GM12878 (cell line): ENCODE measurements around the gene TMEM174.

Source experiments
- CTCF ChIP-seq, 3 experiments: IDR thresholded peaks in 2 of 3; conservative IDR thresholded peaks in 1 of 3; 2 replicates each; pipeline ENCODE4 v1.5.1; 2011; ENCODE audit warnings: low read depth in 3 of 3, low read length in 3 of 3, mild to moderate bottlenecking in 3 of 3, control low read depth in 2 of 3, moderate library complexity in 2 of 3, inconsistent platforms in 1 of 3, mixed read lengths in 1 of 3; ENCODE audit not compliant: control insufficient read depth in 2 of 3, insufficient read depth in 1 of 3; ENCODE audit errors: extremely low read depth in 1 of 3
- EZH2 ChIP-seq: IDR thresholded peaks from 2 replicates; pipeline ENCODE4 v1.6.1; 2012; ENCODE audit warnings: low read depth, mild to moderate bottlenecking, control low read depth, inconsistent platforms, low read length, borderline replicate concordance; ENCODE audit not compliant: control insufficient read depth
- MYC ChIP-seq: IDR thresholded peaks from 2 replicates; pipeline ENCODE4 v1.6.1; 2011; ENCODE audit warnings: mild to moderate bottlenecking, low read length, moderate library complexity, inconsistent platforms; ENCODE audit not compliant: insufficient read depth, insufficient replicate concordance, insufficient read length, severe bottlenecking
- SP1 ChIP-seq: IDR thresholded peaks from one replicate; pipeline ENCODE4 v1.6.1; 2011; ENCODE audit warnings: low read depth, low read length
- ZBTB40 ChIP-seq: fragments of 450-650 bp; IDR thresholded peaks from 2 replicates; pipeline ENCODE4 v1.6.1; 2016; ENCODE audit warnings: mild to moderate bottlenecking, moderate library complexity, borderline replicate concordance
- ZNF207 ChIP-seq: fragments of 450-650 bp; IDR thresholded peaks from 2 replicates; pipeline ENCODE4 v1.6.1; 2014; ENCODE audit warnings: antibody characterized with exemption, mild to moderate bottlenecking, borderline replicate concordance

- TF ChIP-seq MYC (no peak), EZH2 (no peak), ZBTB40 (no peak), CTCF (IDR thresholded peaks at IDR 0.05 in 2 of 3, conservative IDR thresholded peaks at IDR 0.05 in 1 of 3; ENCODE audit: control insufficient read depth in 2 of 3, extremely low read depth in 1 of 3, insufficient read depth in 1 of 3, low read depth in 3 of 3, low read length in 3 of 3) (no peak), SP1 (no peak), ZNF207 (no peak)
Measured at GRCh38 chr5:73215531-73215890, 42.5 kb downstream of the TMEM174 start.
